Fibroblast of villous mesenchyme (primary cell): ENCODE measurements around the gene DLK2. TPM values are rescaled to one million over a fixed set of nuclear protein-coding genes. Genes with fewer than 3 reads are reported as not detected.

Experiments
- DNase-seq: peaks from one replicate; pipeline ENCODE4 v3.0.0-alpha.2; 2010; ENCODE audit warnings: low read depth
- H3K4me3 ChIP-seq: 2 replicates; pipeline ENCODE4 v1.5.1; 2011; ENCODE audit warnings: low read depth, mild to moderate bottlenecking, low read length
- total RNA-seq: library from RNA; depleted of rRNA; stranded (reverse); fragments of >200 nt; gene quantifications from 2 replicates; pipeline ENCODE4 v1.2.3, GENCODE V29; 2012
- TF ChIP-seq, protein P1 (sequence below): IDR thresholded peaks from 2 replicates; pipeline ENCODE4 v1.5.1; 2012; ENCODE audit warnings: low read depth, mild to moderate bottlenecking, low read length; ENCODE audit not compliant: insufficient read depth

Gene DLK2
- total RNA-seq, 1 donor = 1.7 TPM

DNA sequence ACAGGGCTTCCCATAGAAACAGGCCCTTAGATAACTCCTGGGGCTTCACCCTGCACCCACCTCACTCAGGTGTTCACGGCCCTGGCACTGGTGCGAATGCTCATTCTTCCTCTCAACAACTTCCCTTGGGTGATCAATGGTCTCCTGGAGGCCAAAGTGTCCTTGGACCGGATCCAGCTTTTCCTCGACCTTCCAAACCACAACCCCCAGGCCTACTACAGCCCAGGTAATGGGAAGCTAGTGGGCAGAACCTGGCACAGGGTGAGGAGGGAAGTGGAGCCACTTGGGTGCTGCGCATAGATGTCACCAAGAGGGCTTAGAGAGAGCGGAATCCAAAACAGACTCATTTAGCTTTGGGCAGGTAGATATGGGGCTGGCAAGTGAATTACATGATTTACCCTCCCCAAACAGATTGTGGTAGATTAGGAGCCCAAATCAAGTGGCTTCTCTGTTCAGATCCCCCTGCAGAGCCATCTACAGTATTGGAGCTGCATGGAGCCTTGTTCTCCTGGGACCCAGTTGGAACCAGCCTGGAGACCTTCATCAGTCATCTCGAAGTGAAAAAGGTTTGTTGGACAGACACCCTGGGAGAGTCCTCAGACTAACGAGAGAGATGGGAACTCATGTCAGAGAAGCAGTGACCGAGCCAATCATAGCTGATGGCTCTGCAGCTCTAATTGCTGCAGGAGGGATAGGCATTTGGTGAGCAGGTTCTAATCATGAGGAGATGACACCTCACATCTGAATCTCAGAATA is 19.5 kb downstream of the DLK2 start:
- TF ChIP-seq, protein P1, sequence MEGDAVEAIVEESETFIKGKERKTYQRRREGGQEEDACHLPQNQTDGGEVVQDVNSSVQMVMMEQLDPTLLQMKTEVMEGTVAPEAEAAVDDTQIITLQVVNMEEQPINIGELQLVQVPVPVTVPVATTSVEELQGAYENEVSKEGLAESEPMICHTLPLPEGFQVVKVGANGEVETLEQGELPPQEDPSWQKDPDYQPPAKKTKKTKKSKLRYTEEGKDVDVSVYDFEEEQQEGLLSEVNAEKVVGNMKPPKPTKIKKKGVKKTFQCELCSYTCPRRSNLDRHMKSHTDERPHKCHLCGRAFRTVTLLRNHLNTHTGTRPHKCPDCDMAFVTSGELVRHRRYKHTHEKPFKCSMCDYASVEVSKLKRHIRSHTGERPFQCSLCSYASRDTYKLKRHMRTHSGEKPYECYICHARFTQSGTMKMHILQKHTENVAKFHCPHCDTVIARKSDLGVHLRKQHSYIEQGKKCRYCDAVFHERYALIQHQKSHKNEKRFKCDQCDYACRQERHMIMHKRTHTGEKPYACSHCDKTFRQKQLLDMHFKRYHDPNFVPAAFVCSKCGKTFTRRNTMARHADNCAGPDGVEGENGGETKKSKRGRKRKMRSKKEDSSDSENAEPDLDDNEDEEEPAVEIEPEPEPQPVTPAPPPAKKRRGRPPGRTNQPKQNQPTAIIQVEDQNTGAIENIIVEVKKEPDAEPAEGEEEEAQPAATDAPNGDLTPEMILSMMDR = no peak
- DNase-seq = no peak

DNA sequence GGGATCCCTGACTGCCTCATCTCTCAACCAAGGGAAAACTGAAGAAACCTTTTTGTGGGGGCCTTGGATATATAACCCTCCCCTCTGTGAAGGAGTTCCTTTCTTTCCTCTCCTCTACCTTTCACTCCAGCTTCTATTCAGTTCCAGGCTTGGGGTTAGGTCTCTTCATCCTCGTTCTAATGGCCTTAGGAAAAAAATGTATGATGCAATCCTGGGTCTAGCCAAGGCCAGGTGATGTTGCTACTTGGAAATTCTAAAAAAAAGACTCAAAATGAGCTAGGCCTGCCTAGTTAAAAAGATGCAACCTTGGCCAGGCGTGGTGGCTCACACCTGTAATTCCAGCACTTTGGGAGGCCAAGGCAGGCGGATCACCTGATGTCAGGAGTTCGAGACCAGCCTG is 20.4 kb downstream of the DLK2 start:
- TF ChIP-seq, protein P1 = no peak
- no peak overlapping the region for H3K4me3 ChIP-seq
- no peak for DNase-seq

More for the DNA sequence above, 19.5 kb downstream of the DLK2 start:
- no peak overlapping the region for H3K4me3 ChIP-seq

DNA sequence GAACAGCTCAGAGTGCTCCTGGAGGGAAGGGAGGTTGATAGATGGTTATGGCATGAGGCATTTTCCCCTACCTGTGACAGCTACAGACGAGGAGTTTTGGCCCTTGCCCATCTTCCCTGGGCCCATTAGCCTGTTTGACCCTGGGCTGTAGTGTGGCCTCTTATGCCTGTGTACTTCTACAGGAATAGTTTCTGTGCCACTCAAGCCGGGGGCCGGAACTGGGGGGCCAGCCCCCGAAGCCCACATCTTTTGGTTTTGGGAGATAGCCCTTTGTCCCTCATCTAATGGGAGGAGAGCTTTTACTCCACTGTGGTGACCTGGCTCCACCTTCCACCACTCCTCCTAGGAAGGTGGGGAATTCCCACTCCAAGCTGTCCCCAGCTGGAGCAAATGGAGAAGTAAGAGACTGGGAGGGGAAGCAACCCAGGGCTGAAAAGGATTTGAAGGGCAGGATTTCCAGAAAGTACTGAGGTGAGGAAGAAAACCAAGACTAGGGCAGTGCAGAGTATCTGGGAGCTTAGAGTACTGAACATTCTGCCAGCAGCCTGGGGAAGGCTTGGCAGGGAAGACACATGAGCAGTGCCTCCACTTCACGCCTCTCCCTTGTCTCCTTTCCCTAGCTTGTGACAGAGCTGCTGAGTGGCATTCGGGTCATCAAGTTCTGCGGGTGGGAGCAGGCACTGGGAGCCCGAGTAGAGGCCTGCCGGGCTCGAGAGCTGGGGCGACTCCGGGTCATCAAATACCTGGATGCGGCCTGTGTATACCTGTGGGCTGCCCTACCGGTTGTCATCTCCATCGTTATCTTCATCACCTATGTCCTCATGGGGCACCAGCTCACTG is 21.1 kb downstream of the DLK2 start:
- no peak overlapping the region for H3K4me3 ChIP-seq
- DNase-seq = no peak
- TF ChIP-seq, protein P1 = no peak

DNA sequence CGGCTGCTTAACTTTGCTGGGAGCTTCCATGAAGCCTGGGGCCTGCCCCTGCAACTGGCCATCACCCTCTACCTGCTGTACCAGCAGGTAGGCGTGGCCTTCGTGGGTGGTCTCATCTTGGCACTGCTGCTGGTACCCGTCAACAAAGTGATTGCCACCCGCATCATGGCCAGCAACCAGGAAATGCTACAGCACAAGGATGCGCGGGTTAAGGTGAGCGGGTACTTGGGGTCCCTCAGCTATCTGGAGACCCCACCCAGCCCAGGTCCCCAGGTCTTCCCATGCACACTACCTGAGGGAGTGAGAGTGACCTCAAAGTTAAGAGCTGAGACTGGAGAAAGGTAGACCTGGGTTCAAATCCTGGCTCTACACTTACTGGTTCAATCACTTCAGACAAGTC is 22.2 kb downstream of the DLK2 start:
- no peak overlapping the region for H3K4me3 ChIP-seq
- TF ChIP-seq, protein P1 = no peak
- no peak for DNase-seq

DNA sequence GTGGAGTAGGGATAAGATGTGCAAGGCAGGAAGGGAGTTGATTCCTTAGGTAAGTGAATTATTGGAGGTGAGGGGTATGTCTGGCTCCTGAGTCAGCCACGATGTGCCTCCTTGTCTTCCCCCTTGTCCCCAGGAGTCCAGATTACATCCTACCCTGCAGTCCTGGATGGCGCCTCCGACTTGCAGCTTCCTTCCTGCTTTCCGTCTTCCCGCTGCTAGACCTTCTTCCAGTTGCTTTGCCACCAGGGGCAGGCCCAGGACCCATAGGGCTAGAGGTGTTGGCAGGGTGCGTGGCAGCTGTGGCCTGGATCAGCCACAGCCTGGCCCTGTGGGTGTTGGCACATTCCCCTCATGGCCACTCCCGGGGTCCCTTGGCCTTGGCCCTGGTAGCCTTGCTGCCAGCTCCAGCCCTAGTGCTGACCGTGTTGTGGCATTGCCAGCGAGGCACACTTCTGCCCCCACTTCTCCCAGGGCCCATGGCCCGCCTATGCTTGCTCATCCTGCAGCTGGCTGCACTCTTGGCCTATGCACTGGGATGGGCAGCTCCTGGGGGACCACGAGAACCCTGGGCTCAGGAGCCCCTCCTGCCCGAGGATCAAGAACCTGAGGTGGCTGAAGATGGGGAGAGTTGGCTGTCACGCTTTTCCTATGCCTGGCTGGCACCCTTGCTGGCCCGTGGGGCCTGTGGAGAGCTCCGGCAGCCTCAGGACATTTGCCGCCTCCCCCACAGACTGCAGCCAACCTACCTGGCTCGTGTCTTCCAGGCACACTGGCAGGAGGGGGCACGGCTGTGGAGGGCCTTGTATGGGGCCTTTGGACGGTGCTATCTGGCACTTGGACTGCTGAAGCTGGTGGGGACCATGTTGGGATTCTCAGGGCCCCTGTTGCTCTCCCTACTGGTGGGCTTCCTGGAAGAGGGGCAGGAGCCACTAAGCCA is 23.1 kb downstream of the DLK2 start:
- no peak for DNase-seq
- H3K4me3 ChIP-seq = no peak overlapping the region
- TF ChIP-seq, protein P1 = no peak

DNA sequence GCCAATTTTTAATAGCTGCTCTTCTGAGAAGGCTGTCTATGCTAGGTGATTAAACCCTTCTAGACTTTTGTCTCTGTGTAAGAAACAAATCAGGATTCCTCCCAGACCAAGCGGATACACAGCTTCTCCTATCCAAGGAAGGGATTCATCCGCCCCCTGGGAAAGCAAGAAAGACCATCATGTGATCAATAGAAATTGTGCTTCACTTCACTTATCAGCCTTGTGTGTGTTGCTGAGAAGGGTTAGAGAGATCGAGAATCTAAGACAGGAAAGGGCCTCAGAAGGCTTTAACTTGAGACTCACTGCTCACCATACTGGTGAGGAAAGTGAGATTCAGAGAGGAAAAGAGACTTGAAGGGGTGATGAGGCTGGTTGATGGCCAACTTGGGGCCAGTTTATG is 26.5 kb downstream of the DLK2 start:
- DNase-seq = peak; percentile 3
- peak overlapping the region; percentile 88 for H3K4me3 ChIP-seq
- TF ChIP-seq, protein P1 = no peak
